HEK293T (cell line): ENCODE measurements around the gene PLCXD3.

Experiments
- CTCF ChIA-PET: fragments of 350-600 bp; formaldehyde crosslinking; extraction: SDS; loops from one replicate; lab custom pipeline; 2021; ENCODE audit warnings: antibody characterized with exemption, inconsistent platforms; lab: Yijun Ruan, JAX
- POLR2A ChIA-PET: fragments of 350-600 bp; formaldehyde crosslinking; extraction: SDS; loops from one replicate; lab custom pipeline; 2020; ENCODE audit warnings: antibody characterized with exemption, inconsistent platforms; lab: Yijun Ruan, JAX
- DNase-seq: peaks from one replicate; pipeline ENCODE4 v3.0.0; 2012; ENCODE audit warnings: mixed read lengths; ENCODE audit errors: extremely low spot score
- ARNT ChIP-seq: fragments of 450-650 bp; IDR thresholded peaks from 2 replicates; pipeline ENCODE4 v1.6.1; 2017; ENCODE audit warnings: mild to moderate bottlenecking
- BHLHE40 ChIP-seq: fragments of 450-650 bp; IDR thresholded peaks from 2 replicates; pipeline ENCODE4 v1.6.1; 2016; ENCODE audit warnings: mild to moderate bottlenecking, moderate library complexity, borderline replicate concordance
- CTBP1 ChIP-seq: fragments of 450-650 bp; IDR thresholded peaks from 2 replicates; pipeline ENCODE4 v1.6.1; 2016; ENCODE audit warnings: borderline replicate concordance
- ELF4 ChIP-seq: fragments of 450-650 bp; IDR thresholded peaks from 2 replicates; pipeline ENCODE4 v1.6.1; 2017; ENCODE audit warnings: antibody characterized with exemption
- FOXA1 ChIP-seq: fragments of 450-650 bp; IDR thresholded peaks from 2 replicates; pipeline ENCODE4 v1.6.1; 2016; ENCODE audit warnings: mild to moderate bottlenecking
- FOXK2 ChIP-seq: fragments of 450-650 bp; IDR thresholded peaks from 2 replicates; pipeline ENCODE4 v1.6.1; 2016; ENCODE audit warnings: mild to moderate bottlenecking
- FOXM1 ChIP-seq: fragments of 450-650 bp; IDR thresholded peaks from 2 replicates; pipeline ENCODE4 v1.6.1; 2017; ENCODE audit warnings: mild to moderate bottlenecking, borderline replicate concordance
- HDGF ChIP-seq: fragments of 450-650 bp; IDR thresholded peaks from 2 replicates; pipeline ENCODE4 v1.6.1; 2017; ENCODE audit warnings: antibody characterized with exemption, borderline replicate concordance
- L3MBTL2 ChIP-seq: fragments of 450-650 bp; conservative IDR thresholded peaks from 2 replicates; pipeline ENCODE4 v1.6.1; 2016; ENCODE audit warnings: mild to moderate bottlenecking
- LEF1 ChIP-seq: fragments of 450-650 bp; IDR thresholded peaks from 2 replicates; pipeline ENCODE4 v1.6.1; 2017; ENCODE audit warnings: mild to moderate bottlenecking, borderline replicate concordance
- NFRKB ChIP-seq: fragments of 450-650 bp; IDR thresholded peaks from 2 replicates; pipeline ENCODE4 v1.6.1; 2016; ENCODE audit warnings: mild to moderate bottlenecking, moderate library complexity
- PKNOX1 ChIP-seq: fragments of 450-650 bp; IDR thresholded peaks from 2 replicates; pipeline ENCODE4 v1.6.1; 2016
- SP1 ChIP-seq: fragments of 450-650 bp; IDR thresholded peaks from 2 replicates; pipeline ENCODE4 v1.6.1; 2017
- SUZ12 ChIP-seq: fragments of 450-650 bp; IDR thresholded peaks from 2 replicates; pipeline ENCODE4 v1.6.1; 2016; ENCODE audit warnings: mild to moderate bottlenecking
- TARDBP ChIP-seq: fragments of 450-650 bp; IDR thresholded peaks from 2 replicates; pipeline ENCODE4 v1.6.1; 2016
- ZNF384 ChIP-seq: fragments of 450-650 bp; IDR thresholded peaks from 2 replicates; pipeline ENCODE4 v1.6.1; 2016

The PLCXD3 gene

GRCh38 chr5:41537581-41537980, 27.2 kb upstream of the PLCXD3 start:
- DNase-seq: no peak
- TF ChIP-seq BHLHE40: no peak
- no peak for TF ChIP-seq SUZ12
- TF ChIP-seq FOXM1: no peak
- TF ChIP-seq ELF4: no peak
- TF ChIP-seq L3MBTL2: no peak
- ChIA-PET CTCF (no interaction called here), POLR2A (no interaction called here)

GRCh38 chr5:41532485-41532884, 22.1 kb upstream of the PLCXD3 start:
- DNase-seq: no peak
- POLR2A ChIA-PET: no interaction called here
- TF ChIP-seq CTBP1 (no peak), FOXM1 (no peak), FOXK2 (no peak), LEF1 (no peak), ELF4 (no peak), L3MBTL2 (no peak), PKNOX1 (no peak), BHLHE40 (no peak), ZNF384 (no peak), FOXA1 (no peak), TARDBP (no peak), SP1 (no peak), HDGF (no peak), NFRKB (no peak), ARNT (no peak), SUZ12 (no peak)
- CTCF ChIA-PET: no interaction called here

GRCh38 chr5:41527201-41527779, 16.9 kb upstream of the PLCXD3 start:
- no peak for DNase-seq
- ChIA-PET POLR2A (no interaction called here), CTCF (no interaction called here)
- no peak for TF ChIP-seq FOXM1

- POLR2A ChIA-PET: no interaction called here
- TF ChIP-seq FOXM1 (no peak), L3MBTL2 (no peak), NFRKB (no peak), LEF1 (no peak), ELF4 (no peak), HDGF (no peak), TARDBP (no peak), ZNF384 (no peak), CTBP1 (no peak), ARNT (no peak), FOXK2 (no peak), SP1 (no peak), SUZ12 (no peak), PKNOX1 (no peak), FOXA1 (no peak), BHLHE40 (no peak)
- no peak for DNase-seq
- CTCF ChIA-PET: no interaction called here
Measured at GRCh38 chr5:41526699-41527098, 16.3 kb upstream of the PLCXD3 start.

GRCh38 chr5:41524174-41524573, 13.8 kb upstream of the PLCXD3 start:
- ChIA-PET POLR2A (no interaction called here), CTCF (no interaction called here)
- TF ChIP-seq ELF4: no peak
- no peak for DNase-seq

- TF ChIP-seq L3MBTL2: no peak
- no peak for TF ChIP-seq FOXM1
- no peak for TF ChIP-seq NFRKB
- no peak for TF ChIP-seq ARNT
- no peak for TF ChIP-seq ZNF384
- no peak for TF ChIP-seq HDGF
- TF ChIP-seq FOXA1: no peak
- no peak for TF ChIP-seq SUZ12
- no peak for TF ChIP-seq CTBP1
- TF ChIP-seq PKNOX1: no peak
- no peak for TF ChIP-seq ELF4
- TF ChIP-seq TARDBP: no peak
- TF ChIP-seq FOXK2: no peak
- no peak for TF ChIP-seq LEF1
- TF ChIP-seq SP1: no peak
- no peak for TF ChIP-seq BHLHE40
- ChIA-PET POLR2A (no interaction called here), CTCF (no interaction called here)
- no peak for DNase-seq
Measured at GRCh38 chr5:41522193-41522786, 11.9 kb upstream of the PLCXD3 start.

GRCh38 chr5:41519801-41520200, 9.4 kb upstream of the PLCXD3 start:
- TF ChIP-seq FOXM1 (no peak), ELF4 (no peak), BHLHE40 (no peak), TARDBP (no peak), PKNOX1 (no peak), L3MBTL2 (no peak), SP1 (no peak), SUZ12 (no peak), HDGF (no peak), NFRKB (no peak), FOXK2 (no peak), CTBP1 (no peak), ZNF384 (no peak), FOXA1 (no peak), LEF1 (no peak), ARNT (no peak)
- ChIA-PET POLR2A (no interaction called here), CTCF (interaction anchor here (1.1 kb wide), 1 partner anchor 11 kb away, joined by 4 read pairs; no protein-coding TSS in a partner anchor)
- no peak for DNase-seq
